ENCODE measurements around the gene SCUBE2.

DNA sequence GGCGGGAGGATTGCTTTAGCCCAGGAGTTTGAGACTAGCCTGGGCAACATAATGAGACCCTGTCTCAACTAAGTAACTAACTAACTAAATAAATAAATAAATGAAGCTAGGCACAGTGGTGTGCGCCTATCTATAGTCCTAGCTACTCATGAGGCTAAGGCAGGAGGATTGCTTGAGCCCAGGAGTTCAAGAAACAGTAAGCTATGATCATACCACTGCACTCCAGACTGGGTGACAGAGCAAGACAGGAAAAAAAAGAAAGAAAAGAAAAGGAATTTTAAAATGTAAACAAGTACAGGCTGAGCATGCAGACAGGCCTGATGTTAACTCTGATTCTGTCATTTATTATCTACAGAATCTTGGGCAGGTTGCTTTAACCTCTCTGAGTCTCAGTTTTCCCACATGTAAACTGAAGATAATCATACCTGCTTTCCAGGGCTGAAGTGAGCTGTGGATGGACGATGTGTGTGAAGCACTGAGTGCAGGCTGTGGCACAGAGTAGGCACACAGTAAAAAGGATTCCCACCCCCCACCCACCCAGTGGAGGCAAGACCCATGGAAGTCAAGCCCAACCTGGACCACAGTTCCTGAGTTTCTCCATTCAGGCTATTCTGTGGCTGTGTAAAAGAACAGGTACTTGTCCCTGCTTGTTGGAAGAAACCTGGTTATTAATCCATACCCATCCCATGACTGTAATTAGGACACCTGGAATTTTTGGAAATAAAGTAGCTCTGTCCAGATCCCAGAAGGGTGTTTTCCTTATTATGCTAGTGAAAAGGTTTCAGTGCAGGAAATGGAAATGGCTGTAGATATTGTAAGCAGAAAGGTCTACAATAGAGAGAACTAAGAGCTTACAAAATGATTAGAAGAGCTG is 18.7 kb upstream of the SCUBE2 start:
- TF ChIP-seq, protein P1, sequence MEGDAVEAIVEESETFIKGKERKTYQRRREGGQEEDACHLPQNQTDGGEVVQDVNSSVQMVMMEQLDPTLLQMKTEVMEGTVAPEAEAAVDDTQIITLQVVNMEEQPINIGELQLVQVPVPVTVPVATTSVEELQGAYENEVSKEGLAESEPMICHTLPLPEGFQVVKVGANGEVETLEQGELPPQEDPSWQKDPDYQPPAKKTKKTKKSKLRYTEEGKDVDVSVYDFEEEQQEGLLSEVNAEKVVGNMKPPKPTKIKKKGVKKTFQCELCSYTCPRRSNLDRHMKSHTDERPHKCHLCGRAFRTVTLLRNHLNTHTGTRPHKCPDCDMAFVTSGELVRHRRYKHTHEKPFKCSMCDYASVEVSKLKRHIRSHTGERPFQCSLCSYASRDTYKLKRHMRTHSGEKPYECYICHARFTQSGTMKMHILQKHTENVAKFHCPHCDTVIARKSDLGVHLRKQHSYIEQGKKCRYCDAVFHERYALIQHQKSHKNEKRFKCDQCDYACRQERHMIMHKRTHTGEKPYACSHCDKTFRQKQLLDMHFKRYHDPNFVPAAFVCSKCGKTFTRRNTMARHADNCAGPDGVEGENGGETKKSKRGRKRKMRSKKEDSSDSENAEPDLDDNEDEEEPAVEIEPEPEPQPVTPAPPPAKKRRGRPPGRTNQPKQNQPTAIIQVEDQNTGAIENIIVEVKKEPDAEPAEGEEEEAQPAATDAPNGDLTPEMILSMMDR (IDR thresholded peaks at IDR 0.05): no peak
- no peak for TF ChIP-seq POLR2A (IDR thresholded peaks at IDR 0.05)
